ENCODE measurements around the gene RTN1. TPM values are rescaled to one million over a fixed set of nuclear protein-coding genes. Genes with fewer than 3 reads are reported as not detected.

Gene RTN1
- total RNA-seq, 1 experiment from 2014 or later, result 1.1 TPM

- TF ChIP-seq ZNF281 (CRISPR knock-in tag; IDR thresholded peaks at IDR 0.05) (no peak), USF2 (CRISPR knock-in tag; IDR thresholded peaks at IDR 0.05) (no peak), MLX (CRISPR knock-in tag; IDR thresholded peaks at IDR 0.05) (no peak), ATF3 (CRISPR knock-in tag; conservative IDR thresholded peaks at IDR 0.05) (no peak), SP1 (CRISPR knock-in tag; conservative IDR thresholded peaks at IDR 0.05) (no peak), FOXP1 (CRISPR knock-in tag; IDR thresholded peaks at IDR 0.05; ENCODE audit: borderline replicate concordance) (no peak), ARID4B (CRISPR knock-in tag; IDR thresholded peaks at IDR 0.05; ENCODE audit: borderline replicate concordance) (no peak), MXD4 (CRISPR knock-in tag; IDR thresholded peaks at IDR 0.05; ENCODE audit: borderline replicate concordance) (no peak)
Measured at GRCh38 chr14:59679872-59680271, 190.7 kb downstream of the RTN1 start (continued).

GRCh38 chr14:59678352-59678751 is 192.2 kb downstream of the RTN1 start:
- ChIA-PET POLR2A (no interaction called here), CTCF (interaction anchor here (0.8 to 3.3 kb wide), 2 partner anchors 10 to 171 kb away, joined by 3 to 17 read pairs; no protein-coding TSS in a partner anchor)
- Mint-ChIP-seq H3K27ac (no peak overlapping the region), H3K36me3 (no peaks in the 10 kb centered on the region), H3K4me3 (no peak overlapping the region), H3K9me3 (no peaks in the 10 kb centered on the region), H3K27me3 (ENCODE audit: low read depth) (no peaks in the 10 kb centered on the region), H3K4me1 (peaks cover 8% of the 10 kb centered on the region)
- no peak for TF ChIP-seq CTCF (IDR thresholded peaks at IDR 0.05)
- TF ChIP-seq TP53 (CRISPR knock-in tag; IDR thresholded peaks at IDR 0.05), result no peak
- TF ChIP-seq ATF6 (CRISPR knock-in tag; IDR thresholded peaks at IDR 0.05), result no peak
- TF ChIP-seq ZSCAN18 (CRISPR knock-in tag; IDR thresholded peaks at IDR 0.05), result no peak
- TF ChIP-seq KAT7 (CRISPR knock-in tag; IDR thresholded peaks at IDR 0.05; ENCODE audit: borderline replicate concordance), result no peak
- TF ChIP-seq USF2 (CRISPR knock-in tag; IDR thresholded peaks at IDR 0.05), result no peak
- ATAC-seq (no peak), DNase-seq (ENCODE audit: low spot score) (no peak)

All from WTC11 (cell line).